Right lobe of liver (tissue), 6 donors: ENCODE data around the gene ENGASE. TPM values are rescaled to one million over a fixed set of nuclear protein-coding genes. Genes with fewer than 3 reads are reported as not detected.

ENCODE experiments used
- ATAC-seq, 4 donors: fragments of 200-7000 bp; cut with Tn5 transposase; one replicate each; pipeline ENCODE4 v1.9.1; 2020; ENCODE audit warnings: mild to moderate bottlenecking in 4 of 4, moderate library complexity in 4 of 4
- DNase-seq, 3 donors: peaks; one replicate each; pipeline ENCODE4 v3.0.0-alpha.2; 2020
- H3K27ac ChIP-seq, 3 donors: fragments of 200-600 bp; one replicate each; pipeline ENCODE4 v1.8.0; 2022
- H3K27me3 ChIP-seq, 2 donors: fragments of 200-600 bp; one replicate each; pipeline ENCODE4 v1.8.0; 2022
- H3K36me3 ChIP-seq, 4 donors: fragments of 200-600 bp; sonication (generic) in 1 of 4; one replicate each; pipeline versions ENCODE4 v1.5.1 to v1.8.0; 2017 to 2022; ENCODE audit warnings: control low read depth in 1 of 4
- H3K4me1 ChIP-seq, 4 donors: fragments of 200-600 bp; sonication (generic) in 1 of 4; one replicate each; pipeline versions ENCODE4 v1.5.1 to v1.8.0; 2017 to 2022; ENCODE audit warnings: control low read depth in 1 of 4
- H3K4me3 ChIP-seq, 3 donors: fragments of 200-600 bp; one replicate each; pipeline ENCODE4 v1.8.0; 2022
- H3K9me3 ChIP-seq, 4 donors: fragments of 200-600 bp; sonication (generic) in 1 of 4; one replicate each; pipeline versions ENCODE4 v1.5.1 to v1.8.0; 2017 to 2022; ENCODE audit warnings: control low read depth in 1 of 4
- CTCF ChIP-seq, 4 donors: fragments of 200-600 bp in 3 of 4; fragments of 450-650 bp in 1 of 4; IDR thresholded peaks; one replicate each; pipeline versions ENCODE4 v1.5.1 to v1.8.0; 2016 to 2022; ENCODE audit warnings: antibody characterized with exemption in 4 of 4, mild to moderate bottlenecking in 2 of 4
- POLR2A ChIP-seq: fragments of 450-650 bp; IDR thresholded peaks from one replicate; pipeline ENCODE4 v1.6.1; 2017; ENCODE audit warnings: antibody characterized with exemption, mild to moderate bottlenecking
- WGBS: methylation state at CpG from one replicate; pipeline ENCODE4 v1.1.6; 2018; ENCODE audit warnings: low coverage, low lambda C conversion rate; ENCODE audit not compliant: insufficient coverage; ENCODE audit errors: missing lambda C conversion rate; 5-methylcytosine and 5-hydroxymethylcytosine counted together
- intact Hi-C, 2 donors: fragments of 100-400 bp; cut with DNase I; formaldehyde crosslinking; loops; one replicate each; pipeline versions ENCODE4 v1.11.2 to v1.14.1; 2022
- total RNA-seq, 6 experiments: library from RNA; depleted of rRNA in 2 of 6; stranded (reverse); fragments of >200 nt in 2 of 6; fragmentation: NEBNext Ultra II Directional in 3 of 6; extraction: Animal tissue kit (Norgen Biotek cat#: 25700) in 3 of 6; gene quantifications; one replicate each; pipeline versions ENCODE4 v1.1.0 to v1.2.4, GENCODE V29; 2016 to 2023
- donor health status: DM: no; HTN: yes; CAD: no.
- donor health status: DM: no; HTN: no; CAD: no.
- donor health status: DM: no; HTN: no; CAD: no.
- donor health status: DM: no; HTN: yes; CAD: no.
- donor health status: DM: no; HTN: yes; CAD: no.

ENGASE gene
- total RNA-seq, 6 experiments from 2014 or later = 7.4 to 63.7 (median 39.1) TPM

DNA sequence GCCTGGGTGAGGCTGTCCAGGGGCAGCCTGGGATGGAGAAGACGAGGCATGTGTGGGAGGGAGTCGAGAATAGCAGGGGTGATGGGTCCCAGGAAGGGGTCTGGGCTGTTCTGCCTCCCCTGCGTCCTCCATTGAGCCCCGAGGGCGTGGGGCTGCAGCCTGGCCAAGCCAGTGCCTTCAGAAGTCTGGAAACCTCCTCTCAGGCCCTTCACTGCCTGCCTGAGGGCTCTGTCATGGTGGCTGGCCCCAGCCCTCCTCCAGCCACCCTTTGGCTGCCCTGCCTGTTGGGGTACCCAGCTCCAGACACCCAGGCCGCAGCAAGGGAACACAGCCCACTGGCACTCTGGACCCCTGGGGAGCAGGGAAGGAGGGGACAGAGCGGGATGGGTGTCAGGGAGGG, 27.6 kb downstream of the ENGASE start:
- ATAC-seq (no peak), DNase-seq (no peak)
- no peaks in the 10 kb centered on the region for H3K27me3 ChIP-seq
- no peaks in the 10 kb centered on the region for H3K9me3 ChIP-seq
- no peak for TF ChIP-seq POLR2A
- TF ChIP-seq CTCF (IDR thresholded peaks at IDR 0.05) = no peak
- no peak overlapping the region for H3K4me3 ChIP-seq
- no peak overlapping the region for H3K27ac ChIP-seq
- 70% methylated on average over 2 of the region's 7 CpGs for WGBS
- intact Hi-C loops = no loop called here
- H3K36me3 ChIP-seq = no peaks in the 10 kb centered on the region
- H3K4me1 ChIP-seq = no peaks in the 10 kb centered on the region

- 44% methylated on average over 3 of the region's 12 CpGs for WGBS
- no peaks in the 10 kb centered on the region for H3K36me3 ChIP-seq
- intact Hi-C loops = no loop called here
- no peak overlapping the region for H3K4me3 ChIP-seq
- H3K27me3 ChIP-seq = no peaks in the 10 kb centered on the region
- no peak for TF ChIP-seq POLR2A
- TF ChIP-seq CTCF (IDR thresholded peaks at IDR 0.05) = no peak
- no peaks in the 10 kb centered on the region for H3K4me1 ChIP-seq
- no peak for ATAC-seq
- no peaks in the 10 kb centered on the region for H3K9me3 ChIP-seq
- no peak overlapping the region for H3K27ac ChIP-seq
- DNase-seq = no peak
These were observed 30.4 kb downstream of the ENGASE start for GRCh38 chr17:79104898-79105600.

DNA sequence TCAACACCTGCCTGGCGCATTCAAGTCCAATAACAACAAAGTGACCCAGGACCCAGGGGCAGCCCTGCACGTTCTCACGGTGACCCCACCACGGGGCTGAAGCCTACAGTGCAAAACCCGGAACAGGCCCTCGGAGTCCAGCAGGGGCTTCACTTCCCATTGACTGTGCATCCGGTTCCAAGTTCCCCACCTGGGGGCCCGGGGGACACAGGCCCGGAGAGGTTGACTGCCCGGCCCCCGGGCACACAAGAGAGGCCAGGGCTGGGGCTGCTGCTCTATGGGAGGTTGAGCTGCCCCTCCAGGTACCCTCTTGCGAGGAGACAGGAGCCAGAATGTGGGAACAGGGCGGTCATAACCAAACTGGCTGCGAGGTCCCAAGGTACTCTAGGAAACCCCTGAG, 31.3 kb downstream of the ENGASE start:
- intact Hi-C loops = no loop called here
- no peaks in the 10 kb centered on the region for H3K27me3 ChIP-seq
- ATAC-seq (no peak), DNase-seq (no peak)
- H3K4me3 ChIP-seq = no peak overlapping the region
- TF ChIP-seq POLR2A (no peak), CTCF (IDR thresholded peaks at IDR 0.05) (no peak)
- H3K4me1 ChIP-seq = no peaks in the 10 kb centered on the region
- H3K27ac ChIP-seq = no peak overlapping the region
- H3K36me3 ChIP-seq = no peaks in the 10 kb centered on the region
- 80% methylated on average over 1 of the region's 14 CpGs for WGBS
- no peaks in the 10 kb centered on the region for H3K9me3 ChIP-seq

- Histone ChIP-seq H3K27ac (no peak overlapping the region), H3K4me1 (no peaks in the 10 kb centered on the region), H3K4me3 (no peak overlapping the region), H3K27me3 (no peaks in the 10 kb centered on the region), H3K9me3 (no peaks in the 10 kb centered on the region), H3K36me3 (no peaks in the 10 kb centered on the region)
- intact Hi-C loops = no loop called here
- 93% methylated on average over 4 of the region's 11 CpGs for WGBS
- ATAC-seq = no peak
- TF ChIP-seq CTCF (IDR thresholded peaks at IDR 0.05) (no peak), POLR2A (no peak)
- no peak for DNase-seq
These were observed 32.3 kb downstream of the ENGASE start for GRCh38 chr17:79106958-79107357.
